Left ventricle myocardium inferior (tissue), 1 donor: ENCODE measurements around the gene HOXB13. TPM values are rescaled to one million over a fixed set of nuclear protein-coding genes. Genes with fewer than 3 reads are reported as not detected.

Experiments used
- DNase-seq: peaks from one replicate; pipeline ENCODE4 v3.0.0-alpha.2; 2020
- H3K27ac ChIP-seq: fragments of 200-600 bp; replicated peaks from 2 replicates; pipeline ENCODE4 v1.8.0; 2021
- H3K27me3 ChIP-seq: fragments of 200-600 bp; 2 replicates; pipeline ENCODE4 v1.8.0; 2021; ENCODE audit warnings: low read depth
- H3K36me3 ChIP-seq: fragments of 200-600 bp; 2 replicates; pipeline ENCODE4 v1.8.0; 2021
- H3K4me1 ChIP-seq: fragments of 200-600 bp; 2 replicates; pipeline ENCODE4 v1.8.0; 2021
- H3K4me3 ChIP-seq: fragments of 200-600 bp; 2 replicates; pipeline ENCODE4 v1.8.0; 2021; ENCODE audit warnings: mild to moderate bottlenecking, moderate library complexity
- H3K9me3 ChIP-seq: fragments of 200-600 bp; replicated peaks from 2 replicates; pipeline ENCODE4 v1.8.0; 2021
- intact Hi-C: fragments of 100-400 bp; cut with micrococcal nuclease; formaldehyde crosslinking; loops from one replicate; pipeline ENCODE4 v1.11.0; 2022
- microRNA-seq: library from miRNA; unstranded; fragments of <30 nt; microRNA quantifications from one replicate; pipeline ENCODE4 v1.2.0, GENCODE V29; 2020
- total RNA-seq: library from RNA; stranded (reverse); fragmentation: NEBNext Ultra II Directional; extraction: Animal tissue kit (Norgen Biotek cat#: 25700); gene quantifications from one replicate; pipeline ENCODE4 v1.2.1, GENCODE V29; 2021
- TF ChIP-seq, protein P1 (sequence below): fragments of 200-600 bp; IDR thresholded peaks from 2 replicates; pipeline ENCODE4 v1.8.0; 2021; ENCODE audit warnings: antibody characterized with exemption, mild to moderate bottlenecking, borderline replicate concordance
- donor health status: DM: no; HTN: yes; CAD: no; lungs with severe emphysema.

The HOXB13 gene
- total RNA-seq, 1 donor from 2014 or later = not detected

GRCh38 chr17:48676963-48677558 is 51.5 kb downstream of the HOXB13 start:
- Histone ChIP-seq H3K4me1 (peaks cover 6% of the 10 kb centered on the region), H3K27ac (no peak overlapping the region), H3K9me3 (no peaks in the 10 kb centered on the region), H3K4me3 (no peak overlapping the region), H3K36me3 (no peaks in the 10 kb centered on the region), H3K27me3 (peaks cover 100% of the 10 kb centered on the region)
- TF ChIP-seq, protein P1, sequence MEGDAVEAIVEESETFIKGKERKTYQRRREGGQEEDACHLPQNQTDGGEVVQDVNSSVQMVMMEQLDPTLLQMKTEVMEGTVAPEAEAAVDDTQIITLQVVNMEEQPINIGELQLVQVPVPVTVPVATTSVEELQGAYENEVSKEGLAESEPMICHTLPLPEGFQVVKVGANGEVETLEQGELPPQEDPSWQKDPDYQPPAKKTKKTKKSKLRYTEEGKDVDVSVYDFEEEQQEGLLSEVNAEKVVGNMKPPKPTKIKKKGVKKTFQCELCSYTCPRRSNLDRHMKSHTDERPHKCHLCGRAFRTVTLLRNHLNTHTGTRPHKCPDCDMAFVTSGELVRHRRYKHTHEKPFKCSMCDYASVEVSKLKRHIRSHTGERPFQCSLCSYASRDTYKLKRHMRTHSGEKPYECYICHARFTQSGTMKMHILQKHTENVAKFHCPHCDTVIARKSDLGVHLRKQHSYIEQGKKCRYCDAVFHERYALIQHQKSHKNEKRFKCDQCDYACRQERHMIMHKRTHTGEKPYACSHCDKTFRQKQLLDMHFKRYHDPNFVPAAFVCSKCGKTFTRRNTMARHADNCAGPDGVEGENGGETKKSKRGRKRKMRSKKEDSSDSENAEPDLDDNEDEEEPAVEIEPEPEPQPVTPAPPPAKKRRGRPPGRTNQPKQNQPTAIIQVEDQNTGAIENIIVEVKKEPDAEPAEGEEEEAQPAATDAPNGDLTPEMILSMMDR = no peak
- intact Hi-C loops = loop anchor here (10.0 kb wide), 2 partner anchors 208 to 358 kb away; no protein-coding TSS in a partner anchor
- DNase-seq = no peak

Small RNA genes lying within 50 kb of the gene (microRNA-seq; reads per million reads assigned to microRNA genes)
- not detected for gene MIR3185

Other genes starting within 250 kb of the HOXB13 start
- gene HOXB1, start 197.7 kb downstream of the HOXB13 start, total RNA-seq = not detected
- 1.9 TPM for gene HOXB2, start 183.6 kb downstream of the HOXB13 start, total RNA-seq
- 0.25 TPM for gene HOXB4, start 150.4 kb downstream of the HOXB13 start, total RNA-seq
- 0.91 TPM for gene HOXB3, start 138.5 kb downstream of the HOXB13 start, total RNA-seq
- gene HOXB5, start 135.0 kb downstream of the HOXB13 start, total RNA-seq = not detected
- 0.66 TPM for gene HOXB6, start 123.8 kb downstream of the HOXB13 start, total RNA-seq
- gene HOXB7, start 117.7 kb downstream of the HOXB13 start, total RNA-seq = 0.16 TPM
- not detected for gene HOXB8, start 113.5 kb downstream of the HOXB13 start, total RNA-seq
- not detected for gene HOXB9, start 102.4 kb downstream of the HOXB13 start, total RNA-seq
- not detected for gene PRAC1, start 6.2 kb downstream of the HOXB13 start, total RNA-seq
- not detected for gene PRAC2, start 5.6 kb downstream of the HOXB13 start, total RNA-seq
- gene TTLL6, start 88.5 kb upstream of the HOXB13 start, total RNA-seq = not detected
- 312 TPM for gene CALCOCO2, start 102.3 kb upstream of the HOXB13 start, total RNA-seq
- gene ATP5MC1, start 164.0 kb upstream of the HOXB13 start, total RNA-seq = 466 TPM
- gene UBE2Z, start 179.7 kb upstream of the HOXB13 start, total RNA-seq = 39.4 TPM
- gene SNF8, start 216.1 kb upstream of the HOXB13 start, total RNA-seq = 111 TPM
- not detected for gene GIP, start 239.8 kb upstream of the HOXB13 start, total RNA-seq